ENCODE results near the gene TPSAB1.
"Not testable (repeated sequence)": the region's sequence is repeated elsewhere in the genome, so short reads cannot be mapped to it uniquely, and the experiment has no call there.

Gene TPSAB1
- long read RNA-seq = 0 reads

DNA sequence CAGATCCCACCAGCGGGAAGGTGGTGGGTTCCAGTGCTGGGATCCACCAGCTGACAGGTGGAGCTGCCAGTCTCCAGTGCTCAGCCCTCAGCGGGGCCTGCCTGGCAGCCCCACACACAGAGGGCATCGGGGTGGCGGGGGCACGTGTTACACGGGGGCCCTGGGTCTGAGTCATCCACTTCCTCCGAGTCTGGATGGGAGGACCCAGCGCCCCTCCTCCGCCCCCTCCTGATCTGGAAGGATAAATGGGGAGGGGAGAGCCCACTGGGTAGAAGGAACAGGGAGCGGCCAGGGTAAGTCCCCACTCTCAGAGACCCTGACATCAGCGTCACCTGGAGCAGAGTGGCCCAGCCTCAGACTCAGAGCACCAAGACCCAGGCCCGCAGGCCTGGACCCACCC lies at the start of gene TPSAB1:
Gene TPSAB1, plus strand, starts transcription at position 270 of the 400 bp plus-strand sequence. CDS start 234 bp downstream, outside the sequence.
- H3K4me3 ChIP-seq (replicated peaks; ENCODE audit: insufficient read depth, low read length); H3K27ac ChIP-seq (replicated peaks); H3K27me3 ChIP-seq (ENCODE audit: insufficient read depth, poor library complexity, severe bottlenecking); DNase-seq (ENCODE audit: low read depth in 1 of 2, low spot score in 1 of 2): not testable (repeated sequence)

DNA sequence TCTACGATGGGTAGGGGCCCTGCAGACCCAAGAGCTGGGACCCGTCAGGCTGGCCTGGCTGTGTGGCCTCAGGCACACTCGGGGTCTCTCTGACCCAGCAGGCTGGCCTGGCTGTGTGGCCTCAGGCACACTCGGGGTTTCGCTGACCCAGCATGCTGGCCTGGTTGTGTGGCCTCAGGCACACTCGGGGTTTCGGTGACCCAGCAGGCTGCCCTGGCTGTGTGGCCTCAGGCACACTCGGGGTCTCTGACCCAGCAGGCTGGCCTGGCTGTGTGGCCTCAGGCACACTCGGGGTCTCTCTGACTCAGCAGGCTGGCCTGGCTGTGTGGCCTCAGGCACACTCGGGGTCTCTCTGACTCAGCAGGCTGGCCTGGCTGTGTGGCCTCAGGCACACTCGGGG lies 49.7 kb upstream of the TPSAB1 start:
- H3K27me3 ChIP-seq (ENCODE audit: insufficient read depth, poor library complexity, severe bottlenecking); H3K4me3 ChIP-seq (replicated peaks; ENCODE audit: insufficient read depth, low read length); H3K27ac ChIP-seq (replicated peaks); DNase-seq (ENCODE audit: low read depth in 1 of 2, low spot score in 1 of 2): not testable (repeated sequence)

- TF ChIP-seq, protein P1, sequence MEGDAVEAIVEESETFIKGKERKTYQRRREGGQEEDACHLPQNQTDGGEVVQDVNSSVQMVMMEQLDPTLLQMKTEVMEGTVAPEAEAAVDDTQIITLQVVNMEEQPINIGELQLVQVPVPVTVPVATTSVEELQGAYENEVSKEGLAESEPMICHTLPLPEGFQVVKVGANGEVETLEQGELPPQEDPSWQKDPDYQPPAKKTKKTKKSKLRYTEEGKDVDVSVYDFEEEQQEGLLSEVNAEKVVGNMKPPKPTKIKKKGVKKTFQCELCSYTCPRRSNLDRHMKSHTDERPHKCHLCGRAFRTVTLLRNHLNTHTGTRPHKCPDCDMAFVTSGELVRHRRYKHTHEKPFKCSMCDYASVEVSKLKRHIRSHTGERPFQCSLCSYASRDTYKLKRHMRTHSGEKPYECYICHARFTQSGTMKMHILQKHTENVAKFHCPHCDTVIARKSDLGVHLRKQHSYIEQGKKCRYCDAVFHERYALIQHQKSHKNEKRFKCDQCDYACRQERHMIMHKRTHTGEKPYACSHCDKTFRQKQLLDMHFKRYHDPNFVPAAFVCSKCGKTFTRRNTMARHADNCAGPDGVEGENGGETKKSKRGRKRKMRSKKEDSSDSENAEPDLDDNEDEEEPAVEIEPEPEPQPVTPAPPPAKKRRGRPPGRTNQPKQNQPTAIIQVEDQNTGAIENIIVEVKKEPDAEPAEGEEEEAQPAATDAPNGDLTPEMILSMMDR (IDR thresholded peaks at IDR 0.05; ENCODE audit: insufficient read depth, low read length) = no peak
- TF ChIP-seq POLR2AphosphoS5 (IDR thresholded peaks at IDR 0.05; ENCODE audit: low read depth) = no peak
- no peak for TF ChIP-seq GABPA (IDR thresholded peaks at IDR 0.05; ENCODE audit: low read depth)
- TF ChIP-seq SPI1 (IDR thresholded peaks at IDR 0.05; ENCODE audit: borderline replicate concordance, low read depth) = no peak
- no peak for TF ChIP-seq REST (IDR thresholded peaks at IDR 0.05; ENCODE audit: insufficient replicate concordance, low read depth)
- no peak overlapping the region for H3K27ac ChIP-seq (replicated peaks)
- no peaks in the 10 kb centered on the region for H3K27me3 ChIP-seq (ENCODE audit: insufficient read depth, poor library complexity, severe bottlenecking)
- DNase-seq (ENCODE audit: low read depth in 1 of 2, low spot score in 1 of 2) = no peak
- H3K4me3 ChIP-seq (replicated peaks; ENCODE audit: insufficient read depth, low read length) = no peak overlapping the region
Observed at GRCh38 chr16:1192384-1193073, 48.0 kb upstream of the TPSAB1 start.

DNA sequence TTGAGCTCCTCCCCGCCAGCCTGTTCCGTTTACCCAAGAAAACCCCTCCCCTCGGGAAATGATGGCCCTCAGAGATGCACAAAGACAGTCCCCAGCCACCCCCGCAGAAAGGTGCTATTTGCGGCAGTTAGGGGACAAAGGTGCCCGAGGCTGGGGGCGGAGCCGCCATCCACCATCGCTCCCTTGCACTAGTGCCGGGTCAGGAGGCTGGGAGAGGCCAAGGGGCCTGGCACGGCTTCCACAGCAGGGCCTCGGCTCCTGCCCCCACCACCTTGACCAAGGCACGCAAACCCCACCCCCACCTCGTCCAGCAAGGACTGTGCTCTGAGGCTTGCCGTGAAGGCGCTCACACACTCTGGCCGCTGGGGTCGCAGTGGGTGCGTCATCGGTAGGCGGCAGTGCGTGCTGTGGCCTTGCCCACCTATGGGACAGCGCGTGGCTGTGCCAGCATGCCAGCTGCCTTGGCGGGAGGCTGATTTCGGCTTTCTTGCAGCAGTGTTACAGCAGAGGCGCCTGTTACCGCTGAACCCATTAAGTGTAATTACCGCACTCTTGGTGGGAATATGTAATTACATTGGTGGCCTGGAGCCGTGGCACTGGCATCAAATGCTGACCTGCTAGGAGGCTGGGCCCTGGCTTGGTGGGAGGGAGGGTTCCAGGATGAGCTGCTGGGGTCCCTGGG lies 47.2 kb upstream of the TPSAB1 start:
- TF ChIP-seq SPI1 (IDR thresholded peaks at IDR 0.05; ENCODE audit: borderline replicate concordance, low read depth) (no peak), POLR2AphosphoS5 (IDR thresholded peaks at IDR 0.05; ENCODE audit: low read depth) (no peak), GABPA (IDR thresholded peaks at IDR 0.05; ENCODE audit: low read depth) (no peak), REST (IDR thresholded peaks at IDR 0.05; ENCODE audit: insufficient replicate concordance, low read depth) (no peak)
- TF ChIP-seq, protein P1 (IDR thresholded peaks at IDR 0.05; ENCODE audit: insufficient read depth, low read length) = no peak
- Histone ChIP-seq H3K4me3 (replicated peaks; ENCODE audit: insufficient read depth, low read length) (no peak overlapping the region), H3K27ac (replicated peaks) (no peak overlapping the region), H3K27me3 (ENCODE audit: insufficient read depth, poor library complexity, severe bottlenecking) (no peaks in the 10 kb centered on the region)
- no peak for DNase-seq (ENCODE audit: low read depth in 1 of 2, low spot score in 1 of 2)

Data from HL-60 (cell line).